Ectodermal cell (in vitro differentiated cells): ENCODE results near the gene GMPR.
"Not testable (repeated sequence)": the region's sequence is repeated elsewhere in the genome, so short reads cannot be mapped to it uniquely, and the experiment has no call there.

Experiments
- H3K27ac ChIP-seq: 2 replicates; pipeline ENCODE4 v1.7.0; 2013; ENCODE audit warnings: mild to moderate bottlenecking, low read depth, low read length; ENCODE audit not compliant: insufficient read depth, poor library complexity, severe bottlenecking
- H3K27me3 ChIP-seq: 2 replicates; pipeline ENCODE4 v1.7.0; 2013; ENCODE audit warnings: mild to moderate bottlenecking, low read length; ENCODE audit not compliant: insufficient read depth, control insufficient read depth, poor library complexity, severe bottlenecking
- H3K36me3 ChIP-seq: one replicate; pipeline ENCODE4 v1.7.0; 2013; ENCODE audit warnings: low read length; ENCODE audit not compliant: control insufficient read depth, insufficient read depth
- H3K4me1 ChIP-seq: one replicate; pipeline ENCODE4 v1.7.0; 2013; ENCODE audit warnings: low read length; ENCODE audit not compliant: control insufficient read depth, insufficient read depth
- H3K4me3 ChIP-seq: 2 replicates; pipeline ENCODE4 v1.7.0; 2013; ENCODE audit warnings: low read depth, low read length, control low read depth; ENCODE audit not compliant: insufficient read depth
- H3K9me3 ChIP-seq: 2 replicates; pipeline ENCODE4 v1.7.0; 2013; ENCODE audit warnings: mild to moderate bottlenecking, low read length, moderate library complexity; ENCODE audit not compliant: control insufficient read depth
- WGBS, 2 experiments: methylation state at CpG; one replicate each; pipeline ENCODE4 v1.1.7; 2013; ENCODE audit warnings: missing lambda C conversion rate in 2 of 2; 5-methylcytosine and 5-hydroxymethylcytosine counted together

GMPR gene

DNA sequence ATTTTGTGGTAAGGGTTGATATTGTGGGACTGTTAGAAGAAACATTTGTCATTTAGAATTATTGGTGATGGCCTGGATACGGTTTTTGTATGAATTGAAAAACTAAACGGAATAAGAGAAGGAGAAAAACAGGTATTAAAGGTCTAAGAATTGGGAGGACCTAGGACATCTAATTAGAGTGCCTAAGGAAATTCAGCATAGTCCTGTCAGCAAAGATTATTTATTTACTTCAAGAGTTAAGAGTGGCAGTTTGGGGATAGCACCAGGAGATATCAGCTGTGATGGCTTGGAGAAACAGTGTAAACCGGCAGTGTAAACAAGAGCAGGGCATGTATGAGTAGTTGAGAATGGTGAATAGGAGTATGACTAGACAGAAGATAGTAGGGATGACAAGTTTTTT lies 21.2 kb downstream of the GMPR start:
- not testable (repeated sequence) for H3K4me3 ChIP-seq, H3K36me3 ChIP-seq, H3K9me3 ChIP-seq, H3K27me3 ChIP-seq, H3K27ac ChIP-seq, H3K4me1 ChIP-seq
- WGBS, 2 experiments: 100% methylated on average over 1 to 2 of the region's 3 CpGs

DNA sequence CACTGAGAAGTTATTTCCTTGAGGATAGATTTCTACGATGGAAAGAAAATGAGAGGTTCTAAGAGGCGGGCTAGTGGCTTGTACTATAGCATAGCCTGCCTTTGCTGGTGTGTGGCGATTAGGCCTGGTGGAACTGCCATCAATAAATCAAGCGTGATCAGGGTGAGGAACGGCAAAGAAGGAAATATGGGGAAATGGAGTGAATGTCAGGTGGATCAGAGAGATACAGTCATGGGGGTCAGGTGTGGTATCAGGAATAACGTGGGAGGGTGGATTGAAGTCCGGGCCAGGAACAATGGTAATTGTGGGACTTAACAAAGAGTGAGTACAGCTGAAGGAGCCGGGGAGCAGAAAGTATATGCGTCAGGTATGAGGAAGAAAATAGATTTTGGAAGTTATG lies 22.2 kb downstream of the GMPR start:
- not testable (repeated sequence) for H3K27ac ChIP-seq, H3K9me3 ChIP-seq, H3K4me1 ChIP-seq, H3K27me3 ChIP-seq, H3K4me3 ChIP-seq, H3K36me3 ChIP-seq
- 93 to 95% methylated on average over 8 to 9 of the region's 9 CpGs for WGBS, 2 experiments

DNA sequence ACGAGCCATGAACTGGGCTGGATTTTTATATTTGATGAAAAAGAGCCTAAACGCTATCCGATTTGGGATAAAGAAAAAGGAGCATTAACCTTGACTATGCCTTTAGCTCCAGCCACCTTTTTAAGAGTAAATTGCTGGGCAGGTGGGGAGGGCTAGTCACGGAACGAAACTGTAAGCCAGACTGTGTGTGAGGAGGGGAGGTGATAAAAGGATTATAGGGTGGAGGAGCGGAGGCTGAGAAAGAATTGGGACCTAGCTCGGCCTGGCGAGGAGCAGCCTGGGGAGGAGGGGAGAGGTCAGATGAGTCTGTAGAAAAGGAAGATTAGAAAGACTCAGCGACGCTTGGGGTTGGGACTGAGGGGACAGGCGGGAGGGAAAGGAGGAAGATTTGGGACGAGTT lies 24.4 kb downstream of the GMPR start:
- H3K9me3 ChIP-seq, H3K36me3 ChIP-seq, H3K4me1 ChIP-seq, H3K4me3 ChIP-seq, H3K27ac ChIP-seq, H3K27me3 ChIP-seq: not testable (repeated sequence)
- WGBS, 2 experiments: 33 to 42% methylated on average over 9 of the region's 12 CpGs

DNA sequence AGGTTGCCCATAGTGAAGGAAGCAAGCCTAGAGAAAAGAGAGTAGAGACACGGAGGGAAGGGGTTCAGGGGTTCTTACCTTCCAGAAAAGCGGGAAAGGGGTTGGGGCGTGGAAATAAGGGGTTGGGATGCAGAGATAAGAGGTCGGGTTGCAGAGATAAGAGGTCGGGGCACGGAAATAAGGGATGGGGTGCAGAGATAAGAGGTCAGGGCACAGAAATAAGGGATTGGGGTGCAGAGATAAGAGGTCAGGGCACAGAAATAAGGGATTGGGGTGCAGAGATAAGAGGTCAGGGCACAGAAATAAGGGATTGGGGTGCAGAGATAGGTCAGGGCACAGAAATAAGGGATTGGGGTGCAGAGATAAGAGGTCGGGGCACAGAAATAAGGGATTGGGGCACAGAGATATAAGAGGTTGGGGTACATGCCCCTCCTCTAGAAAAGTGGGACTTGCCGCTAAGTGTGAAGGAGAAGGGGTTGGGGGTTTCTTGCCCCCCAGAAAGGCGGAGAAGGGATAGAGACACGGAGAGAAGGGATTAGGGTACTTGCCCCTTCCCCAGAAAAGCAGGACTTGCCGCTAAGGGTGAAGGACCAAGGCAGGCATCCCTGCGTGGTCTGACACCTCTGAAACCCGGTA lies 25.2 kb downstream of the GMPR start:
- H3K9me3 ChIP-seq, H3K27ac ChIP-seq, H3K4me3 ChIP-seq, H3K27me3 ChIP-seq, H3K36me3 ChIP-seq, H3K4me1 ChIP-seq: not testable (repeated sequence)
- 83 to 85% methylated on average over 13 of the region's 13 CpGs for WGBS, 2 experiments

DNA sequence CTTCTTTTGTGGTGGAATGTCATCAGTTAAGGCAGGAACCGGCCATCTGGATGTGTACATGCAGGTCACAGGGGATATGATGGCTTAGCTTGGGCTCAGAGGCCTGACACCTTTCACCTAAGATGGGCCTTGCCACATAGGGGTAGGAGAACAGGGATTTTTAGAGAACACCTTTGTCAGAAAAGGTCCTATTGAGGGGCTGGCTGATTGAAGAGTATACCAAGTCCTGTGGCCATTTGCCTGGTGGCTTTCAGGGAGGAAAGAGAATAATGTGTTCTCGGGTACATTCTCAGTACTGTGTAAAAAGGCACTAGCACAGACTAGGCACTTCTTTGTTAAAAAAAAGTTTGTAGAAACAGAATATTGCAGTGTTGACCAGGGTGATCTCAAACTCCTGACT lies 26.4 kb downstream of the GMPR start:
- H3K27ac ChIP-seq: no peak overlapping the region
- 73 to 77% methylated on average over 2 of the region's 2 CpGs for WGBS, 2 experiments
- no peak overlapping the region for H3K4me3 ChIP-seq

DNA sequence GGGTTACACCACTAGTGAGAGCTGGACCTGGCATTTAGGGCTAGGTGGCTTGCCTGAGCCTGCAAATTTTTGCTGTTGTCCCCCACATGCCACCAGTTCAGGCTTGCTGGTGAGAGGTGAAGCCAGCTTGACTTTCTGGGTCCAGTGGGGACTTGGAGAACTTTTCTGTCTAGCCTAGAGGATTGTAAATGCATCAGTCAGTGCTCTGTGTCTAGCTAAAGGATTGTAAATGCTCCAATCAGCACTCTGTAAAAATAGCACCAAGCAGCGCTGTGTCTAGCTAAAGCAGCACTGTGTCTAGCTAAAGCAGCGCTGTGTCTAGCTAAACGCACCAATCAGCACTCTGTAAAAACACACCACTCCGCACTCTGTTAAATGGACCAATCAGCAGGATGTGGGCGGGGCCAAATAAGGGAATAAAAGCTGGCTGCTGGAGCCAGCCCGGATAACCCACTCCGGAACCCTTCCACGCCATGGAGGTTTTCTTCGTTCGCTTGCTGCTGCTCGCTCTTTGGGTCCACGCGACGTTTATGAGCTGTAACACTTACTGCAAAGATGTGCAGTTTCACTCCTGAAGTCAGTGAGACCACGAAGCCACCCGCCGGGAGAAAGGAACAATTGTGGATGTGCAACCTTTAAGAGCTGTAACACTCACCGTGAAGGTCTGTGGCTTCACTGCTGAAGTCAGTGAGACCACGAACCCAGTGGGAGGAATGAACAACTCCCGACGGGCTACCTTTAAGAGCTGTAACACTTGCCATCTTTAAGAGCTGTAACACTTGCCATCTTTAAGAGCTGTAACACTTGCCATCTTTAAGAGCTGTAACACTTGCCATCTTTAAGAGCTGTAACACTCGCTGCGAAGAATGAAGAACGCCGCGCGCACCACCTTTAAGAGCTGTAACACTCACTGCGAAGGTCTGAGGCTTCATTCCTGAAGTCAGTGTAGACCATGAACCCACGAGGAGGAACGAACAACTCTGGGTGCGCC lies 27.3 kb downstream of the GMPR start:
- no peak overlapping the region for H3K27ac ChIP-seq
- 95 to 96% methylated on average over 31 of the region's 31 CpGs for WGBS, 2 experiments
- H3K27me3 ChIP-seq: no peaks in the 10 kb centered on the region
- no peak overlapping the region for H3K4me3 ChIP-seq
- H3K9me3 ChIP-seq: no peaks in the 10 kb centered on the region
- H3K36me3 ChIP-seq: no peaks in the 10 kb centered on the region
- H3K4me1 ChIP-seq: no peaks in the 10 kb centered on the region

More for the DNA sequence above, 26.4 kb downstream of the GMPR start:
- Histone ChIP-seq H3K9me3 (no peaks in the 10 kb centered on the region), H3K36me3 (no peaks in the 10 kb centered on the region), H3K27me3 (no peaks in the 10 kb centered on the region), H3K4me1 (no peaks in the 10 kb centered on the region)

DNA sequence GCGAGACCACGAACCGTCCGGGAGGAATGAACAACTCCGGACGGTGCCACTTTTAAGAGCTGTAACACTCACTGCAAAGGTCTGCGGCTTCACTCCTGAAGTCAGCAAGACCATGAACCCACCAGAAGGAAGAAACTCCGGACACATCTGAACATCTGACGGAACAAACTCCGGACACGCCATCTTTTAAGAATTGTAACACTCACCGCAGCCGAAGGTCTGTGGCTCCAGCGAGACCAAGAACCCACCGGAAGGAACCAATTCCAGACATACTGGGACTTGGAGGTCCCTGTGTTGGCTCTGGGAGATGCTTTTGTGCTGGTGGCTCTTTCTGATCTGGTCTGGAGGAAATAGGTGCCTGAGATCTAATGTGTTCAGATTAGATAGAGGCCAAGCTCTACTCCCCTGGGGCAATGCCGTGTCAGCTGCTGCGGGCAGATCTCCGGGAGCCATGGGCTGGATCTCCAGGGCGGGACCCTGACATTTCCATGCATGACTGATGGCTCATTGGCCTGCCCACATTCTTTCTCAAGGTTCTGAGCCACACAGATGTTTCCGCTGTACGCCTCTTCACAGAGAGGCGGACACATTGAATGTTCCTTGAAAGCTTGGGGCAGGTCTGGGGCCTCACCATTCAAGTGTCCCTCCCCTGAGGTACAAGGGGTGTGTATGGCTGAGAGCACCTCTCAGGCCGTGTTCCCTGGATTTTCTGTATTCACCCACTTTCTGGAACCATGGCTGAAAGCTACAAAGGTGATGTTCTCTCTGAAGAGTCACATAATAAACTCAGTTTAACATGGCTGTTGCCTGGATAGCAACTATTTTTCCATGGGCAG lies 29.3 kb downstream of the GMPR start:
- H3K9me3 ChIP-seq: no peaks in the 10 kb centered on the region
- WGBS, 2 experiments: 96% methylated on average over 23 of the region's 23 CpGs
- no peak overlapping the region for H3K27ac ChIP-seq
- no peaks in the 10 kb centered on the region for H3K36me3 ChIP-seq
- no peaks in the 10 kb centered on the region for H3K27me3 ChIP-seq
- H3K4me1 ChIP-seq: no peaks in the 10 kb centered on the region
- no peak overlapping the region for H3K4me3 ChIP-seq

DNA sequence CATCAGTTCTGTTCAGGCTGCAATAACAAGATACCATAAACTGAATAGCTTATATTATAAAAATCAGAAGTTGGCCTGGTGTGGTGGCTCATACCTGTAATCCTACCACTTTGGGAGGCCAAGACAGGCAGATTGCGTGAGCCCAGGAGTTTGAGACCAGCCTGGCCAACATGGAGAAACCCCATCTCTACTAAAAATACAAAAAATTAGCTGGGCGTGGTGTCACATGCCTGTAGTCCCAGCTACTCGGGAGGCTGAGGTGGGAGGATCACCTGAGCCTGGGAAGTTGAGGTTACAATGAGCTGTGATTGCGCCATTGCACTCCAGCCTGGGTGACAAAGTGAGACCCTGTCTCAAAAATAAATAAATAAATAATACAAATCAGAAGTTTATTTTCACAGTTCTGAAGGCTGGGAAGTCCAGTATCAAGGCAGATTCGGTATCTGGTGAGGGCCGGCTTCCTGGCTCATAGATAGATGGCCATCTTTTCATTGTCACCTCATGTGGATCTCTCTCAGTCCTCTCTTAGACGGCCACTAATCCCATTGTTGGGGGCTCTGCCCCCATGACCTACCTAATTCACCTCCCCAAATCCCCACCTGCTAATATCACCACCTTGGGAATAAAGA lies 31.2 kb downstream of the GMPR start:
- H3K4me1 ChIP-seq, H3K36me3 ChIP-seq, H3K27ac ChIP-seq, H3K4me3 ChIP-seq, H3K27me3 ChIP-seq, H3K9me3 ChIP-seq: not testable (repeated sequence)
- 91 to 92% methylated on average over 7 of the region's 7 CpGs for WGBS, 2 experiments

DNA sequence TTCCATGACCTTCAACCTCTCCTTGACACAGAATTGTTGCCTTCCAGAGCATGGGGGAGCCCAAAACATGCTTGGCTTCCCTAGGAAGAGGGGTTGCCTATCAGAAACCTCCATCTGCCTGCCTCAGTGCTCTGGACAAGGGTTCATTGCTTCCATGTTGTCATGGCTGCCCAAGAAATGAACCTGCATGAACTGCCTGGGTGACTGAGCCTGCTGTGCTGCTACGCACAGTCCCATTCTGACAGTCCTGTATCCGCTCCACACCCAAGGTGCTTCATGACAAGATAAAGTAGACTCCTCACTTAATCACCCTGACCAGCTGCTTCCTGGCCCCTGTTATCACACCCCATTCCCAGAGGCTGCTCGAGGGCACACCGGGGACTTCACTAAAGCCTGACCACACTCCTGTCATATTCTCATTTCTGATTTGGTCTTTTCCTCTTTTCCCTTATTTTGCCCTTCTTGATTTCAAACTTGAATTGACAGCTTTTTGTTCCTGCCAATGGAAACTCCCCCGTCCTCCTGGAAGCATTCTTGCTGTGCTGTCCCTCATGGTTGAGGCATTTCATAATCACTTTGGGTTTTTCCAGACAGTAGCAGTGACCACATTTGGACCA lies 31.9 kb downstream of the GMPR start:
- Histone ChIP-seq H3K27ac (no peak overlapping the region), H3K27me3 (no peaks in the 10 kb centered on the region), H3K4me1 (no peaks in the 10 kb centered on the region), H3K4me3 (no peak overlapping the region), H3K9me3 (no peaks in the 10 kb centered on the region), H3K36me3 (no peaks in the 10 kb centered on the region)
- 91 to 93% methylated on average over 5 of the region's 5 CpGs for WGBS, 2 experiments
